Measurements from ENCODE around the gene RNF157.
A peak's percentile ranks its signal among the peaks of the same experiment; 100 is the strongest.

RNF157 gene

DNA sequence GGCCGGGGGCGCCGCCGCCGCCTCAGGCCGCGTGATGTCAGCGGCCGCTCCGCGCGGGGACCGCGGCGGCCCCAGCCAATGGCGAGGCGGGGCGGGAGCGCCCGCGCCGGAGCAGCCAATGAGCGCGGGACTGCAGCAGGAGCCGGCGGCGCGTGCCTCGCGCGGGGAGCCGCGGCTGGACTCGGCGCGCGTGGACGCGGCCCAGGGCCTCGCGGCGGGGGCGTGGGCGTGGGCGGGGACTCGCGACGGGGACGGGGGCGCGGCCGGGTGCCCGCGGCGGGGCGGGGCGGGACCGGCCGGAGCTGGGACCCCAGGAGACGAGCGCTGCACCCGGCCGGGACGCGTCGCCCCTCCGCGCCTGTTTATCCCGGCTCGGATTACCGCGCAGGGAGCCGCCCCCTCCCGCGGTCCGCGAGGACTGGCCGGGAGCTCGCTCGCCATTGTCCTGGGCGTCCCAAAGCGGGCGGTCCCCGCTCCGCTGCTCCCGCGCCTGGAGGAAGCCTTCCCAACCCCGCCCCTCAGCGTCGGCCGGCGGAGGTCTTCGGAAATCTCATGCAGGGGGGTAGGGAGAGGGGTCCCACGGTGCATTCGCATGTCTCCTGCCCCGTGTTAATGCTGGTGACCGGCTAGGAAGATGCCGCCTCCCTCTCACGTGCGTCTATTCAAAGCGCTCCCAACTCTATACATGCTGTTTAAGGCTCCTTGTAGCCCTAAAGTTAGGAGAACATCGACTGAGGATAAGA lies at the start of gene RNF157:
TSS of gene RNF157 (minus strand) at position 33 of the 743 bp plus-strand sequence. CDS start 253 bp downstream, outside the sequence.
- DNase-seq = no peak

DNA sequence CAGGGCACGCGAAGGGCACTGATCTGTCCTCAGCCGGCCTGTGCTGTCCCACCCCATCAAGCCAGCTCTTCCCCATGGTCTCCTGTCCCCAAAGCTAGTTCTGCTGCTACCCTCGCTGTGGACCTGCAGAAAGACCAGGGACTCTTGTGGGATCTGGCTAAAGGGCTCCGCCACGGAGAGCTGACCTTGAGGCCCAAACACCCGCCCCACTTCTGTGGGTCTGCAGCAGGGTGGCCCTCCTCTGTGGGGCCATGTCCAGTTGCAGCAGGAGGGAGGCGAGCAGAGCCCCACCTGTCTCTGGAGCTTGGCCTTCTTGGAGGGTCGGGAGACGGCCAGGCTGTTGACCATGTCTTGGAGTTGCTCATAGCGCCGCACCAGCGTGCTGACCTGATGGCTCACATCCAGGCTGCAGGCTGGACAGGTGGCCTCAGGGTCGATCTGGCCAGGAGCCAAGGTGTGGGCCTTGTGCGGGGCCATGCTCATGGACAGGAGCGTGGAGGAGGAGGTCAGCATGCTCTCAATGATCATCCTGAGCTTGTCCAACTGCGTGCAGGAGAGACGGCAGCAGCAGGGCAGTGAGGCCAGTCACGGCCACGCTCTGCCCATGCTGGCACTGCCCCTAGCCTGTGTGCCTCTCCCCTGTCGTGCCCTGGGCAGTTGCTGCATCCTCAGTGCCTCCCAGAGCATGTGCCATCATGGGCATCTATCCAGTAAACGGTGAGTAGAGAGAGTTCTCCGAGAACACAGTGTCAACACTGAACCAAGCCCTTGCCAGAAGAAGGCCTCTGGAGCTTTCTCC lies 41.5 kb upstream of the RNF157 start:
- DNase-seq = no peak

DNA sequence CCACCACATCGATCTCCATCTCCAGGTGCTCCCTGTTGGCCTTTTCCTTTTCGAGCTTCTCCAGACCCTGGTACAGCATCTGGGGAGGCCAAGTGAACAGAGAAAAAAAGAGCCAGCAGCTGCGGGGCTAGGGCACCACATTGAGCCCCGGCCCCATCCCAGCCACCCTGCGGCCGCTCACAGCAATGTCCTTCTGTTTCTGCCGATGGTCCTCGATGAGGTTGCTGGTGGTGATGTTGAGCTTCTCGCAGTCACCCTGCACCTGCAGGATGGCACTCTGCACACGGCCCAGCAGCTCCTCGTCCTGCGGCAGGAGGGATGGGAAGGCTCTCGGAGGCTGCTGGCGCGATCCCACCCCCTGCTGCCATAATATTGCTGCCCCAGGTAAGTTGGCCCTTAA lies 40.4 kb upstream of the RNF157 start:
- DNase-seq = no peak

DNA sequence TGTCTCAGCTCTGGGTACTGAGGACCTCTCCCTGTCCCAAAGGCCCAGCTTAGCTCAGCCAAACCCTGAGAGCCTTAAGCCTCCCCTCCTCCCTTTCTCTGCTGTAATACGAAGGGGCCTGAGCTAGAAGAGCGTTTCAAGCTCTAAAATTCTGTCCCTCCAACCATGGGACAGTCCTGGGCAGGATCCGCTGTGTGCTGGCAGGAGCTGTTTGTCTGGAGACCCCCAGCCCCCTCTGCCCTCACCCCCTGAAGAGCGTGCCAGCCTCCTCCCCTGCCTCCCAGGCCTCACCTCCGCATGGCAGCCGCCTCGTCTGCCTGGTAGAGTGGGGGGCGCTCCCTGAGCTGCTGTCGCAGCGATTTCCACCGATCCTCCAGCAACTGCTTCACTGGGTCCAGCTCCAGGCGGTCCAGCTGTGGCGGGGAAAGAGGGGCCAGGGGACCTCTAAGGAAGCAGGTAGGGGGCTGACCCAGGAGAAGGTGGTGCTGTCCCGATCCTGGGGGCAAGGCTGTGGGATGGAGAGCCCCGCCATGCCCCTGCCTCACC lies 39.5 kb upstream of the RNF157 start:
- DNase-seq = no peak

DNA sequence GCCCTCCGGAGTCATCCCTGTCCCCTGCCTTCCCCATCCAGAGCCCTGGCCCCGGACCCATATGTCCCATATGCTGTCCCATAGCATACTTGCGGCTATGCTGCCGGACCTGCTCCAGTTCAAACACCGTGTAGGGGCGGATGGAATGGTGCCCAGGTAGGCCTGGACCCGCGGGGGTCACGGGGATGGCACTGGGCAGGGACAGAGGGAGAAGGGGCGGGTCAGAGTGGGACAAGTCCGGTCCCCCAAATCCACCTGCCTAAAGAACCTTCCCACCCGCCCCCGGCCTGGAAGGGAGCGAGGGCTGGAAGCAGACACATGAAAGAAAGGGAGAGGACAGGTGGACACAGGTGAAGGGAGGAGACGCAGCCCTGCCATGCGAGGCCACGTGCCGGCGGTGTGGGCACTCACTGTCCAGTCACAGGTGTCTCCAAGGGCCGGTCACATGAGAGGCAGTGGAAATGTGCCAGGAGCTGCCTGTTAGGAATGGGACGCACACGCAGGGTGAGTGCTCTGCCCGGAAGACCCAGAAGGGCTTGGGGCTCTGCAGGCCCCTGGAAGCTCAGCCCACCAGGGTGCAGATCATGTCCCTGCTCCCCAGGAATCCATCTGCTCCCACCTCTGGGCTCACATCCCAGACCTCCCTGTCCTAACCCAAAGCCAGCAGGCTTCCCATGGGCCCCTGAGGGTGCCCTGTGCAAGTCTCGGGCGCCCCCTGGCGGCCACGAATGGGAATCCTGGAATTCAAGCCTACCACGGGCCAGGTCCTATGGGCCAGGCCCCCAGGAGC lies 38.9 kb upstream of the RNF157 start:
- peak; percentile 40 for DNase-seq

DNA sequence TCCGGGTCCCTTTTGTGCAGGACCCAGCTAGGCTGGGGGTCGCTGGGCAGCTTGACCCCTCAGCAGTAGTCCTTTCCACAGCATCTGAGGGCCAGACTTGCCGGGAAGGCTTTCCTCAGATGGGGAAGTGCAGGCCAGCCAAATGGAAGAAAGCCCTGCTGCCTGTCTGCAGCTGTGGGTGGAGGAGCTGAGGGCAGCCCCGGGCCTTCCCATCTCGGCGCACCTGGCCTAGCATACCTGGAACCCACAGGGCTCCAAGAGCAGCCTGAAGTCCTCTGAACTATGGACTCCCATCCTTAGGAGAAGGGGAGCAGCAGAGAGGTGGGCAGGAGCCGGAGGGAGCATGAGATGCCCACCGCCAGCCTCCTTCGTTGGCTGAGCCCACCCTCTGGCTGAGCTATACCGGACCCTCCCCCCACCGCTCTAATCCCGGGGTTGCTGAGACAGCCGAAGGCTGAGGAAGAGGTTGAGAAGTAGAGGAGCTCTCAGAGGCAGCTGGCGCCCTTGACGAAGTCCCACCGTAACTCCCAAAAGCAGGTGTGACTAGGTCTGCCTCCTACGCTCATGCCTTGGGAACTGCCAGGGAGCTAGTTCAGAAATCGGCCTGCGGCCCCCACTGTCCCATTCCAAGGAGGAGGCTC lies 38.1 kb upstream of the RNF157 start:
- DNase-seq = no peak

DNA sequence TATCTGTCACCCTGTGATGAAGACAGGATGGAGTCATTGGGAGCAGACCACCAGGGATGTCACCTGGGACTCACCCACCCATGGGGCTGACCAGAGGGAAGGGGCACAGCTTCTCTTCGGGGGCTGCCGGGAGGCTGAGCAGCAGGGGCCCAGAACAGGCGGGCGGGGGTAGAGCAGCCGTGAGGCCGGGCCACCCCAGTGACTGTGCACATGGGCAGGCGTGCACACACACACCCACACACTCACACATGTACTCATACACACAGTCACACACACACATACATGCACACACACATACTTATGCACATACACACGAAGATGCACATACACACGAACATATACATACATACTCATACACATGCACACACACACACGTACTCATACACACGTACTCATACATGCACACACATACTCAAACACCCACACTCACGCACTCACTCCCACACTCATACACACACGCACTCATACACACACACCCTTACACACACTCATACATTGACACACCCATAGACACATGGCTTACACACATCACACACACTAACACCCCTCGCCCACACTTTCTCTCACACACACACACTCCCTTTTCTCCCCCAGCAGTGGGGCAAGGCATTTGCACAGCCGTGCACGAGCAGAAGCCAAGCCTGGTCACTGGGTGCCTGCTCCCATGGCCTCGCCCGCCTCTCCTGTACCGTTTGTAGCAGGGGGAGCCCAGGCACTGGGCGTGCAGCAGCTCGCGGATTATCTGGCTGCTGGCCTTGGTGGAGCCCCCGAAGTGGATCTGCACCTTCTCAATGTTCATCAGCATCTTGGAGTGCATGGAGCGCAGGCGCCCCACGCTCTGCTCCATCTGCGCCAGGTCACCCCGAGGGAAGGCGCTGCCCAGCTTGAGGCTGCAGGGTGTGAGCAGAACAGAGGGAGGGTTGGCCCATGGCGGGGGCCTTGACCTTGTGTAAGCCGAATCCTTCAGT lies 37.3 kb upstream of the RNF157 start:
- DNase-seq = no peak

DNA sequence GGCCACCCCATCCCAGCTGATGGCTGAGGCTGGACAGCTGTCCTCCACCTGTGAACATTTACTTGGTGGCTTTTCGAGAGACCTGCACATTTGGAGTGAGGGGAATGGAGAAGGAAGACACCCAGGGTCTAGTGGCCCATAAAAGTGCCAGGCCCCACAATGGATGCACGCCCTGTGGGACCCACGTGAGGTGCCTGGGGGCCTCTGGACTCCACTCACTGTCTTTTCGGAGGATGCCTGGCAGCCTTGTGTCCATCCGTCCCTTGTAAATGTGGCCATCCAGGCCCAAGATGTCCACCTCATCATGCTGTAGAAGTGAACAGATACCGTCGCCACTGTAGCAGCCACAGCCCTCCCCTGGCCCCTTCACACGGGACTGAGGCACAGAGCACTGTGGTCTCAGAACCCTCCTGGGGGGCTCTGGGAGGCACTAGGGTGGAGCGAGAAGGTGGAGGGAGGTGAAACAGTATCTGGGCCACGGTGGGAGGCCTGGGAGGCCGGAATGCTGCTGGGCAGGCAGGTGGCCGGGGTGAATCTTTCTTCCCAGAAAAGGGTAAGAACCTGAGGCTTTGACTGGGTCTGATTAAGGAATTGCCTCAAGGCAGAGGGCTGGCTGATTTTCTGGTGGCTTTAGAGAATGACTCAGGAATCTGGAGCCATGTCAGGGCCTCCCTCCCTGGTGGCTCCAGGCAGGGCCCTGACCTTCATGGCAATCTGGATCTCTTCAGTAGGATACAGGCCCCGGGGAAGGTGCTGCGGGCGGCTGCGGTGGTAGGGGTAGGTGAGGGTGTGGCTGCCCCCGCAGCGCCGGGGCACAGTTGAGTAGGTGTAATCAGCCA lies 36.4 kb upstream of the RNF157 start:
- no peak for DNase-seq

DNA sequence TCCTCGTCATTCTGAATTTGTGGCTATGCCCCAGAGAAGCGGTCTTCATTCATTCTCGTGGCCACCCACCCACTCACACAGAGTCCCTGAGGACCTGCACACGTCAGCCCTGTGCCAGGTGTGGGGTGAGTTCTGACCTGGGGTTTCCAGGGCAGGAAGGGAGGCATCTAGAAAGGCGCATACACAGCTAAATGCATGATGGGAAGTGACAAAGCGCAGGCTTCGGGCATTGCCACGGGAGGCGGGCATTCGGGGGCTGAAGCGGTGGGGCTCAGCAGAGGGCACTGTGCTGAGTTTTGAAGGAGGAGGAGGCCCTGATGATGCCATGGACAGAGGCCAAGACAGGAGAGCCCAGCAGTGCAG lies 35.8 kb upstream of the RNF157 start:
- no peak for DNase-seq

DNA sequence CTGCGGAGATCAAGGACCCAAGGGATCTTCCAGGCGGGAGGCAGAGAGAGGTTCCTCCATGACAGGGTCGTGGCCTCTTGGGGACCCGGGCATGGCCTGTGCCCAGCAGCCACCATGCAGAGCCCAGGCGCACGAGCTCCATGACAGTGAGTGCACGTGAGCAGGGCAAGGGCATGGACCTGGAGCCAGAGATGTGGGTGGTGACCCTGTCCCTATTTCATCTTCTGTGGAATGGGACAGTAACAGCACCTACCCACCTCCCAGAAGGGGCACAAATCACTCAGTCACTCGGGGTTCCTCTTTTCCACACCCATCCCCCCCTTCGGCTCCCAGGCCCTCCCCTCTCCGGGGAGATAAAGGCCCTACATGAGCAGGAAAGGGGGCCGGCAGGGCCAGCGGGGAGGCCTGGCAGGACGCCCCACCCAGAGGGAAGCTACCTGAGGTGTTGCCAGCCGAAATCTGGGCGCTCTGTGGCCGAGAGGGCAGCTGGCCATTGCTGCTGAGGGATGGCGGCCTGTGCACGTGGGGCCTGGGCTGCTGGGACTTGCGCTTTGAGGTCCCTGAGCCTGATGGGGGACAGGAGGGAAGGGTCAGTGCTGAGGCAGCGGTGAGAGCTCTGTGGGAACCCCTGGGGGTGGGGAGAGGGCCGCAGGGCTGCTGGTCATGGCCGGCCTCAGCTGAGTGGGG lies 35.2 kb upstream of the RNF157 start:
- DNase-seq = no peak

DNA sequence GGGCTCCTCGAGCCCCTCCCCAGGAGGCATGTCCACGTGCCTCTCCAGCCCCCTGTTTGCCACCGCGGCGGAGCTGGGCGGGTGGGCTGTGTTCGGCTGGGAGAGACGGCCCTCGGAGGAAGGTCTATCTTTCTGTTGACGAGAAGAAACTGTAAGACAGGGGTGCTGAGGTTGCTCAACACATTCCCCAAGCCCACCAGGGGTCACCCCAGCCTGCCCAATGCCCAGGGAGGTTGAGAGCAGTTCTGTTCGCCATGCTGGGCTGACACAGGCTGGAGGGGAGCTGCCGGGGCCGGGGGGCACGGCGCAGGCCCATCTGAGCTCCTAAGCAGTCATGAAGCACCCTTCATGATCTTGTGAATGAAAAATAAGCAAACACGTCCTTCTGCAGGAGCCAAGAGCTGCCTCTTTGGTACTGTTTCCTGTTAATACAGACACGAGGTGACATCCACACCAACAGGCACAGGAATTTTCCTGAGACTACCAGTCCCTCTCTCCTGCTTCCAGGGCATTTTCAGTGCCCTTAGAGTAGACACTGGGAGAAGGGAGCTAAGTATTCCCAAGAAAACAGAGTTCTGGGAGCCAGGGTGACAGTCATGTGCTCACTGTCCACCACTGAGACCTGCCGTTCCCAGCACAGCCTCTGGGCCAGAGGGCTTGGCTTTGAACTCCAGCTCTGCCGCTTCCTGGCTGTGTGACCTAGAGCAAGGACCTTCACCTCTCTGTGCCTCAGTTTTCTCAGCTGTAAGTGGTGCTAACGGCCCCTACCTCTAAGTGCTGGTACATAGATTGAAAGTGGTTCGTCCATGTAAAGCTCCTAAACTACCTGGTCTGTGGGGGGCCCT lies 34.0 kb upstream of the RNF157 start:
- no peak for DNase-seq

DNA sequence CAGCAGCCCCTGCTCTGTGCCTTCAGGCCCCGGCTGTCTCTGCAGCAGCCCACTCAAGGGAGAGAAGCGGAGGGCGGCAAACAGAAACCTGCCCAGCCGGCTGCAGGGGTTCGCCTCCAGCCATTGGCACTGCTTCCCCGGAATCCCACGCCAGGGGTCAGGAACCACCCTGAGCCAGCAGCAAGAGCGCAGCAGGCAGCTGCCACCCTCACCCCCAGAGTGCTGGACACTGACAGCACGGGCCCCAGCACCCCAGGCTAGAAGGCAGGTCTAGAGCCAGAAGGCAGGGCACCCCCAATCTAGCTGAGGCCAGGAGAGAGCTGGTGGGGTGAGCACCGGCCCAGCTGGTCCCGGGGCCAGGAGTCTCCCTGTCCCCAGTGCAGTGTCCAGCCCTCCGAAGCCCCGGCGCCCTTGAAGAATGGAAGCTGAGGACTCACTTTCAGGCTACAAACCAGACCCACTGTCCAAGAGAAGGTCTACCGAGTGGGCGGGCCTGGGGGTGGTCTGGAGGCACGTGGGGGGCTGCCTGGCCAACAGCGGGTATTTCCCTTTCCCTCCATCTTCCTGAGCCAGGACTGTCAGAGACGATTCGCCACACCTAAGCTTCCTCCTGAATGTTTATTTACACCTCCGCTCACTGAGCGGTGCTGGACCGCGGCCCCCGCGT lies 33.3 kb upstream of the RNF157 start:
- DNase-seq = no peak

DNA sequence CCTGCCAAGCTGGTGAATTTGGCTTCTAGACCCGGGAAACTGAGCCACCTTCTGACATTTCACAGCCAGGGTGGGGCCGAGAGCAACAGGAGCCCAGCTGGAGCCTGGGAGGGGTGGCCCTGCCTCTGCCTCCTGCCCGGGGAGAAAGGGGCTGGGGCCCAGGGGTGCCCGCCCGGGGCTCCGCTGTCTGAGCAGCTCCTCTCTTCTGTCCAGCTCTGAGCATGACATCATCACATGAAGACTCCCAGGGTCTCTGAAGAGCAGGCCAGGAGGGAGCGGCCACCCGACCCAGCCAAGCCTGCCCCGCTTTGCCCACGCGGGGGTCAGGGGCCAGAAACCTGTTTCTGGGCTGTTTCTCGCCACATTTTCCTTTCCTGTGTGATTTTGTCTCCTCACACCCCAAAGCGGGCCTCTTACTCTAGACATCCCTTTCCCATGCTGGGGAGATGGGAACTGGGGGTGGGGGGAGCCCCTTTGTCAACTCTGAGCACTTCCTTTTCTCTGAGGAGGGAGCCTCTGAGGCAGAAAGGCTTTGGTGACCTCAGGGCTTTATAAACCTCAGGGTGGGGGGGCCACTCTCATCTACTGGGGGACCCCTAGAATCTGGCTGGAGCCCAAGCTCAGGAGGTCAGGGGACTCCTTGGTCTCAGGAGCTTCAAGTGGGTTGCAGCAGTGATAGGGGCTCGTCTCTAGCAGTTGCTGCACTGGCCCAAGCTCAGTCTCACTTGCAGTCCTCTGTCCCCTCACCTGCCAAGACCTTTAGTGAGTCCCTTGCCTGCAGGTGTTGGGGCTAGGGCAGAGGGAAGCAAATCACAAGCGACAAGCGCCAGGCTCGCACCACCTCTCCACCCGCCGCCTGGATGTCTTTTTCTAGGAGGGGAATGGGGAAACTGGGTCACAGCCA lies 32.5 kb upstream of the RNF157 start:
- no peak for DNase-seq

DNA sequence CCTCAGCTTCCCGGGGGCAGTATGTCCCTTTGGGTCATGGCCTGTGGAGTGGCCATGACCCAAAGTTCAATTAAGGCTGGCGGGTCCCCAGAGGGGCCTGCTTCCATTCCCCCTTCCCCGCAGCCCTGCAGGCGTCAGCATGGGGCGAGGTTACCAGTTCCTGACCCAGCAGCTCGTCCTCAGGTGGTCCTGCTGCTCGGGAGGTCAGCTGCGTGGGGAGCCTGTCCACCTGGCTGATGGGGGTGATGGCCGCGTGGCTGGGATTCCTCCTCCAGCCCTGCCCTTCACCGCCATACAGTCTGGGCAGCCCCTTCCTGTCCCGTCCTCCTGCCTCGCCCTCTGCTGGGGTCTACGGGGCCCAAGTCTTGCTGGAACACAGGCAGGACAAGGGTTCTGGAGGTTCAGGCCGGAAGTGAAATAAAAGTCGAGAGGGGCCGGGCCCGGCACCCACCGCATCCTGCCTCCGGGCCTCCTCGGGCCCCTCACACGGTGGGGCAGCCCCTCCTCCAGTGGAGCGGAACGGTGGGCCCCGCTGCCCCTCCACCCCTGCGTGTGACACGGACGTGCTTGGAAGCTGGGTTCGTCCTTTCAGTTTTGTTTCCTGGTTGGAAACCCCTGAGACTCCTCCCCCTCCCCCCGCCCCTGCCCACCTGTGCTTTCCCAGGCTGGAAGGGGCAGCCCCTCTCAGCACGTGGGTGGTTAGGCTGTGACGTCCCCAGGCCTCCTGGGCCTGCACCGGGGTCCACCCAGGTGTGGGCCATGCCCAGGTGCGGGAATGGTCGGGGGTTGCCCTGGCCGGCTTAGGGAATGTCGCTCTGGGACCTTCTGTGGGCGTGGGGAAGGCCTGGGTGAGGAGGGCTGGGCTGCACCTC lies 31.6 kb upstream of the RNF157 start:
- no peak for DNase-seq

DNA sequence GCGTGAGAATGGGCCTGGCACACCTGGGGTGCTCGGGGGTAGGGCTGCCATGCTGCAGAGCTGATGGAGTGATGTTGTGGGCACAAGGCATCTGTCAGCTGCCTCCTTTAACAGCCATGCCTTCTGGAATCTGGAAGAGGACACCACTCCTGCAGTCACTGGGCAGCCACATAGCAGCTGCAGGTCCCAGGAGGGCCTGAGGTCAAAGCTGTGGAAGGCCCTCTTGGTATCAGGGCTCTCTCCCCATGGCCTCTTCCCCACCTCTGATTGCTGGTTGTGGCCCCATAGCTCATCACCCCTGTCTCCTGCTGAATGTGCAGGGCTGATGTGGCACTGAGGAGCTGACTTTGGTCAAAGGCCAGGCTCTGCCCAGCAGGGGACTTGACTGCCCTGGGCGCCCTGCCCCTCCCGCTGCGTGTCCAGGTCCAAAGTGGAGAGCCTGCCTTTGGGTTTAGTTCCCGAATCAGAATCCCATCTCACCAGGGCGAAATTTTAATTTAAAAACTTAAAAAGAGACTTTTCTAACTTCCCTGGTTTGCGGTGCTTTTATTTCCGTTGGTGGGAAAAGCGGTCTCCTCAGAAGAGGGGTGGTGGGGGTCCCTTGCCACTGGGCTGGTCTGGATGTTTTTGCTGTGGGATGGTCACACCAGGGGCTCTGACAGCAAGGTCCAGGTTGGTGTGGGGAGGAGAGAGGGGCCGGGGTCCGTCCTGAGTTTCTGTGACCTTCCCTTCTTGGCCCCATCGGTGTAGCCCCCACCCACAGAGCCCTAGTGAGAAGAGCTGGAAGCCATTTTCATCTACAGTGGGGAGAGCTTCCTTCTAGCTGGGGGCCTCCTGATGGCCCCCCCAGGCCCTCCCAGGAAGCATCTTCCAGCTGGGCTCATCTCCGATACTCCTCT lies 30.7 kb upstream of the RNF157 start:
- DNase-seq = no peak
